Lower leg skin (tissue), 4 donors: ENCODE measurements around the gene GINS1. TPM values are rescaled to one million over a fixed set of nuclear protein-coding genes. Genes with fewer than 3 reads are reported as not detected.

Source experiments
- DNase-seq, 2 donors: peaks; one replicate each; pipeline ENCODE4 v3.0.0-alpha.2; 2019; ENCODE audit warnings: low spot score in 2 of 2
- H3K4me3 ChIP-seq: fragments of 200-600 bp; sonication (generic); 2 replicates; pipeline ENCODE4 v1.5.1; 2017; ENCODE audit warnings: mild to moderate bottlenecking, low read depth; ENCODE audit not compliant: poor library complexity, severe bottlenecking
- CTCF ChIP-seq, 3 donors: fragments of 450-650 bp; IDR thresholded peaks; one replicate each; pipeline ENCODE4 v1.5.1; 2016; ENCODE audit warnings: antibody characterized with exemption in 3 of 3, mild to moderate bottlenecking in 3 of 3, moderate library complexity in 2 of 3
- POLR2A ChIP-seq, 2 donors: fragments of 450-650 bp; IDR thresholded peaks; one replicate each; pipeline ENCODE4 v1.6.1; 2016 to 2017; ENCODE audit warnings: antibody characterized with exemption in 2 of 2, mild to moderate bottlenecking in 1 of 2, moderate library complexity in 1 of 2
- WGBS, 2 donors: methylation state at CpG; one replicate each; pipeline ENCODE4 v1.1.5; 2018; 5-methylcytosine and 5-hydroxymethylcytosine counted together
- intact Hi-C: fragments of 100-400 bp; cut with DNase I; formaldehyde crosslinking; loops from one replicate; pipeline ENCODE4 v1.15.0; 2023; ENCODE audit warnings: low total_unique reads
- total RNA-seq, 4 donors: library from RNA; depleted of rRNA; stranded (reverse); fragments of >200 nt; gene quantifications; one replicate each; pipeline ENCODE4 v1.1.0, GENCODE V29; 2016

The GINS1 gene
- total RNA-seq, 4 donors from 2014 or later: 0.63 to 2.8 (median 1.4) TPM

GRCh38 chr20:25376236-25376635 lies 31.2 kb upstream of the GINS1 start:
- DNase-seq: no peak
- no peak overlapping the region for H3K4me3 ChIP-seq
- WGBS, 2 donors: 88 to 90% methylated on average over 4 of the region's 4 CpGs
- TF ChIP-seq POLR2A (IDR thresholded peaks at IDR 0.05): no peak
- no peak for TF ChIP-seq CTCF (IDR thresholded peaks at IDR 0.05)
- intact Hi-C loops: no loop called here

- H3K4me3 ChIP-seq: no peak overlapping the region
- TF ChIP-seq CTCF (IDR thresholded peaks at IDR 0.05) (no peak), POLR2A (IDR thresholded peaks at IDR 0.05) (no peak)
- WGBS, 2 donors: 93 to 94% methylated on average over 2 of the region's 2 CpGs
- intact Hi-C loops: no loop called here
- no peak for DNase-seq
Observed at GRCh38 chr20:25376886-25377285, 30.6 kb upstream of the GINS1 start.

GRCh38 chr20:25378189-25378883 lies 29.1 kb upstream of the GINS1 start:
- H3K4me3 ChIP-seq: no peak overlapping the region
- DNase-seq: no peak
- intact Hi-C loops: no loop called here
- TF ChIP-seq CTCF (IDR thresholded peaks at IDR 0.05): no peak
- TF ChIP-seq POLR2A (IDR thresholded peaks at IDR 0.05): no peak
- WGBS, 2 donors: 96 to 100% methylated on average over 5 of the region's 5 CpGs

GRCh38 chr20:25378884-25379733 lies 28.4 kb upstream of the GINS1 start:
- intact Hi-C loops: no loop called here
- no peak overlapping the region for H3K4me3 ChIP-seq
- 93 to 94% methylated on average over 10 of the region's 10 CpGs for WGBS, 2 donors
- DNase-seq: no peak
- TF ChIP-seq CTCF (IDR thresholded peaks at IDR 0.05) (no peak), POLR2A (IDR thresholded peaks at IDR 0.05) (no peak)

- intact Hi-C loops: no loop called here
- DNase-seq: no peak
- TF ChIP-seq CTCF (IDR thresholded peaks at IDR 0.05): no peak
- no peak for TF ChIP-seq POLR2A (IDR thresholded peaks at IDR 0.05)
- H3K4me3 ChIP-seq: no peak overlapping the region
- WGBS, 2 donors: 90 to 92% methylated on average over 7 of the region's 7 CpGs
Observed at GRCh38 chr20:25380945-25381614, 26.4 kb upstream of the GINS1 start.
